ENCODE results near the gene SCMH1.

GRCh38 chr1:41010345-41010744 is 231.8 kb downstream of the SCMH1 start:
- TF ChIP-seq GATA2 (IDR thresholded peaks at IDR 0.05; ENCODE audit: low read depth, low read length) = no peak
- no peak for TF ChIP-seq GATA3 (IDR thresholded peaks at IDR 0.05; ENCODE audit: low read depth, low read length)

All from SH-SY5Y (cell line).